Osteocyte (in vitro differentiated cells): ENCODE measurements around the gene ADAM30. TPM values are rescaled to one million over a fixed set of nuclear protein-coding genes. Genes with fewer than 3 reads are reported as not detected.
"Not testable (repeated sequence)": the region's sequence is repeated elsewhere in the genome, so short reads cannot be mapped to it uniquely, and the experiment has no call there.

Source experiments
- DNase-seq: peaks from one replicate; pipeline ENCODE4 v3.0.0; 2021; ENCODE audit warnings: mixed read lengths; ENCODE audit not compliant: unreplicated experiment; ENCODE audit errors: extremely low spot score
- H3K27ac Mint-ChIP-seq: one replicate; pipeline ENCODE4 v1.8.0; 2021; ENCODE audit warnings: mild to moderate bottlenecking, mixed read lengths; ENCODE audit not compliant: unreplicated experiment
- H3K27me3 Mint-ChIP-seq: one replicate; pipeline ENCODE4 v1.8.0; 2021; ENCODE audit warnings: mixed read lengths; ENCODE audit not compliant: unreplicated experiment
- H3K36me3 Mint-ChIP-seq: one replicate; pipeline ENCODE4 v1.8.0; 2021; ENCODE audit warnings: mixed read lengths; ENCODE audit not compliant: unreplicated experiment
- H3K4me1 Mint-ChIP-seq: one replicate; pipeline ENCODE4 v1.8.0; 2021; ENCODE audit warnings: mixed read lengths; ENCODE audit not compliant: unreplicated experiment
- H3K4me3 Mint-ChIP-seq: one replicate; pipeline ENCODE4 v1.8.0; 2021; ENCODE audit warnings: mild to moderate bottlenecking, moderate library complexity, mixed read lengths; ENCODE audit not compliant: unreplicated experiment
- H3K9me3 Mint-ChIP-seq: one replicate; pipeline ENCODE4 v1.8.0; 2021; ENCODE audit warnings: mixed read lengths; ENCODE audit not compliant: unreplicated experiment
- total RNA-seq: library from RNA; stranded (reverse); gene quantifications from 2 replicates; pipeline ENCODE4 v1.2.1, GENCODE V29; 2021
- TF ChIP-seq, protein P1 (sequence below): fragments of 200-600 bp; sonication (generic); IDR thresholded peaks from 2 replicates; pipeline ENCODE4 v1.5.0; 2021; ENCODE audit warnings: antibody characterized with exemption, mild to moderate bottlenecking, moderate library complexity

ADAM30 gene
- total RNA-seq, 1 donor from 2014 or later = not detected

DNA sequence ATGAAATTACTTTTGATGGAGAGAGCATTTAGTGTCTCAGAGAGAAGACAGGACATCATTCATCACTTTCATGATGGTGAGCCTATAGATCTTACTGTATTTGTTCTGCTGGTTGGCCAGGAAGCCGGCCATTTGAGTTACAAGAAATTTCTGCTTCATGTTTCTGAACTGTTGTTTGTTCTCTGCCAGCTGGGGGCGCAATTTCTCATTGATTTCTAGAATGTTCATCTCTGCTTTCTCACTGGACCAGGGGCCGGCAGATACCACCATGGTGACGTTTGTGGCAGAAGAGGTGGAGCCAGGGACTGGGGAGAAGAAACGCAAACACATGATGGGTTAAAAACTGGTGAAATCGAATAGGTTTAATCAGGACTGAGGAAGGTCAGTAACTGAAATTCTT lies 52.1 kb downstream of the ADAM30 start:
- H3K36me3 Mint-ChIP-seq, DNase-seq, H3K27ac Mint-ChIP-seq, H3K4me3 Mint-ChIP-seq, H3K9me3 Mint-ChIP-seq, H3K4me1 Mint-ChIP-seq: not testable (repeated sequence)
- TF ChIP-seq, protein P1, sequence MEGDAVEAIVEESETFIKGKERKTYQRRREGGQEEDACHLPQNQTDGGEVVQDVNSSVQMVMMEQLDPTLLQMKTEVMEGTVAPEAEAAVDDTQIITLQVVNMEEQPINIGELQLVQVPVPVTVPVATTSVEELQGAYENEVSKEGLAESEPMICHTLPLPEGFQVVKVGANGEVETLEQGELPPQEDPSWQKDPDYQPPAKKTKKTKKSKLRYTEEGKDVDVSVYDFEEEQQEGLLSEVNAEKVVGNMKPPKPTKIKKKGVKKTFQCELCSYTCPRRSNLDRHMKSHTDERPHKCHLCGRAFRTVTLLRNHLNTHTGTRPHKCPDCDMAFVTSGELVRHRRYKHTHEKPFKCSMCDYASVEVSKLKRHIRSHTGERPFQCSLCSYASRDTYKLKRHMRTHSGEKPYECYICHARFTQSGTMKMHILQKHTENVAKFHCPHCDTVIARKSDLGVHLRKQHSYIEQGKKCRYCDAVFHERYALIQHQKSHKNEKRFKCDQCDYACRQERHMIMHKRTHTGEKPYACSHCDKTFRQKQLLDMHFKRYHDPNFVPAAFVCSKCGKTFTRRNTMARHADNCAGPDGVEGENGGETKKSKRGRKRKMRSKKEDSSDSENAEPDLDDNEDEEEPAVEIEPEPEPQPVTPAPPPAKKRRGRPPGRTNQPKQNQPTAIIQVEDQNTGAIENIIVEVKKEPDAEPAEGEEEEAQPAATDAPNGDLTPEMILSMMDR = peak; percentile 31
- H3K27me3 Mint-ChIP-seq = peaks cover 79% of the 10 kb centered on the region

Other genes starting within 250 kb of the ADAM30 start
- gene ZNF697, start 248.2 kb downstream of the ADAM30 start, total RNA-seq = 8.0 and 8.3 TPM in 2 replicates
- gene PHGDH, start 184.6 kb downstream of the ADAM30 start, total RNA-seq = 271 and 282 TPM in 2 replicates
- gene HMGCS2, start 127.6 kb downstream of the ADAM30 start, total RNA-seq = not detected in 2 replicates
- gene REG4, start 85.1 kb downstream of the ADAM30 start, total RNA-seq = not detected in 2 replicates
- gene NOTCH2, start 173.1 kb upstream of the ADAM30 start, total RNA-seq = 180 and 193 TPM in 2 replicates